ENCODE data around the gene SEL1L2.

Gene SEL1L2

GRCh38 chr20:13813910-13814309 is 176.5 kb downstream of the SEL1L2 start:
- DNase-seq (ENCODE audit: low read depth) = no peak

GRCh38 chr20:13810446-13810845 is 180.0 kb downstream of the SEL1L2 start:
- DNase-seq (ENCODE audit: low read depth) = no peak

GRCh38 chr20:13809855-13810254 is 180.6 kb downstream of the SEL1L2 start:
- no peak for DNase-seq (ENCODE audit: low read depth)

GRCh38 chr20:13809373-13809772 is 181.0 kb downstream of the SEL1L2 start:
- DNase-seq (ENCODE audit: low read depth) = no peak

GRCh38 chr20:13800728-13801134 is 189.7 kb downstream of the SEL1L2 start:
- no peak for DNase-seq (ENCODE audit: low read depth)

- DNase-seq (ENCODE audit: low read depth) = no peak
Measured at GRCh38 chr20:13799974-13800373, 190.4 kb downstream of the SEL1L2 start.

All from stimulated activated CD8-positive, alpha-beta memory T cell treated with anti-CD3 and anti-CD28 coated beads, Interleukin-15, amount 100 ng/mL, for 1 hour (primary cell).